WTC11 (cell line): ENCODE measurements around the gene OCSTAMP.

Experiments used
- ATF1 ChIP-seq: sonication (generic); formaldehyde crosslinking; IDR thresholded peaks from 2 replicates; pipeline ENCODE4 v1.8.1; 2023; ENCODE audit warnings: mild to moderate bottlenecking, moderate library complexity, missing genetic modification reagents
- CTCF ChIP-seq: fragments of 200-600 bp; IDR thresholded peaks from 2 replicates; pipeline ENCODE4 v1.8.0; 2022; ENCODE audit warnings: antibody characterized with exemption
- FOXJ3 ChIP-seq: sonication (generic); formaldehyde crosslinking; IDR thresholded peaks from 2 replicates; pipeline ENCODE4 v1.9.0; 2021; ENCODE audit warnings: missing genetic modification reagents, mild to moderate bottlenecking, borderline replicate concordance
- GABPB1 ChIP-seq: sonication (generic); formaldehyde crosslinking; IDR thresholded peaks from 2 replicates; pipeline ENCODE4 v1.8.1; 2023; ENCODE audit warnings: mild to moderate bottlenecking, missing genetic modification reagents
- GRHL2 ChIP-seq: fragments of 250-450 bp; sonication (Bioruptor Pico); IDR thresholded peaks from 2 replicates; pipeline ENCODE4 v1.8.0; 2022; ENCODE audit warnings: mild to moderate bottlenecking, moderate library complexity; ENCODE audit not compliant: insufficient replicate concordance, severe bottlenecking
- HMGA2 ChIP-seq: fragments of 250-450 bp; sonication (Bioruptor Pico); IDR thresholded peaks from 2 replicates; pipeline ENCODE4 v1.4.0; 2021; ENCODE audit warnings: mild to moderate bottlenecking, moderate library complexity
- MAX ChIP-seq: sonication (generic); formaldehyde crosslinking; IDR thresholded peaks from 2 replicates; pipeline ENCODE4 v1.8.0; 2022; ENCODE audit warnings: mild to moderate bottlenecking, missing genetic modification reagents
- MXD4 ChIP-seq: fragments of 250-450 bp; sonication (Bioruptor Pico); IDR thresholded peaks from 2 replicates; pipeline ENCODE4 v1.8.0; 2021; ENCODE audit warnings: mild to moderate bottlenecking, moderate library complexity, borderline replicate concordance
- PREB ChIP-seq: sonication (generic); formaldehyde crosslinking; IDR thresholded peaks from 2 replicates; pipeline ENCODE4 v1.8.1; 2022; ENCODE audit warnings: mild to moderate bottlenecking, missing genetic modification reagents, moderate library complexity, borderline replicate concordance
- RORB ChIP-seq: fragments of 250-450 bp; sonication (Bioruptor Pico); IDR thresholded peaks from 2 replicates; pipeline ENCODE4 v1.9.0; 2021; ENCODE audit warnings: mild to moderate bottlenecking
- ZNF396 ChIP-seq: fragments of 250-450 bp; sonication (Bioruptor Pico); IDR thresholded peaks from 2 replicates; pipeline ENCODE4 v1.8.0; 2021; ENCODE audit warnings: mild to moderate bottlenecking, moderate library complexity, borderline replicate concordance
- ZNF416 ChIP-seq: fragments of 250-450 bp; sonication (Bioruptor Pico); IDR thresholded peaks from 2 replicates; pipeline ENCODE4 v1.9.0; 2021; ENCODE audit warnings: mild to moderate bottlenecking, inconsistent platforms
- ZNF671 ChIP-seq: fragments of 250-450 bp; sonication (Bioruptor Pico); IDR thresholded peaks from 2 replicates; pipeline ENCODE4 v1.8.0; 2021; ENCODE audit warnings: mild to moderate bottlenecking
- ZSCAN18 ChIP-seq: fragments of 250-450 bp; sonication (Bioruptor Pico); IDR thresholded peaks from 2 replicates; pipeline ENCODE4 v2.1.2; 2022; ENCODE audit warnings: mild to moderate bottlenecking, moderate library complexity

GRCh38 chr20:46575937-46576461, 25.5 kb upstream of the OCSTAMP start:
- TF ChIP-seq CTCF: no peak
- no peak for TF ChIP-seq ZNF671 (CRISPR knock-in tag)
- no peak for TF ChIP-seq ZSCAN18 (CRISPR knock-in tag)
- TF ChIP-seq ZNF416: no peak
- no peak for TF ChIP-seq FOXJ3 (CRISPR knock-in tag)
- TF ChIP-seq GRHL2 (CRISPR knock-in tag): no peak
- TF ChIP-seq HMGA2 (CRISPR knock-in tag): no peak
- no peak for TF ChIP-seq MXD4 (CRISPR knock-in tag)
- TF ChIP-seq RORB: no peak
- no peak for TF ChIP-seq ZNF396 (CRISPR knock-in tag)
- TF ChIP-seq ATF1 (CRISPR knock-in tag): no peak
- no peak for TF ChIP-seq PREB (CRISPR knock-in tag)
- TF ChIP-seq MAX (CRISPR knock-in tag): no peak
- TF ChIP-seq GABPB1: no peak
